NCI-H2196 (cell line): ENCODE results near the gene SERPINB6.
"Not testable (repeated sequence)": the region's sequence is repeated elsewhere in the genome, so short reads cannot be mapped to it uniquely, and the experiment has no call there.

Source experiments
- DNase-seq: peaks from one replicate; lab custom pipeline; 2025; ENCODE audit not compliant: unreplicated experiment; lab: John Stamatoyannopoulos, UW

SERPINB6 gene

GRCh38 chr6:2999618-3000557 is 28.5 kb upstream of the SERPINB6 start, which contains the start of gene NQO2:
NQO2 (plus strand) TSS chr6:2999894; CDS start chr6:3006553, 6,659 bp downstream.
- peak; percentile 92 for DNase-seq

- peak; percentile 66 for DNase-seq
Measured at GRCh38 chr6:2998998-2999617, 27.7 kb upstream of the SERPINB6 start.

GRCh38 chr6:2998249-2998997 is 27.1 kb upstream of the SERPINB6 start:
- not testable (repeated sequence) for DNase-seq

GRCh38 chr6:2993755-2994317 is 22.5 kb upstream of the SERPINB6 start:
- no peak for DNase-seq

GRCh38 chr6:2992330-2992979 is 21.1 kb upstream of the SERPINB6 start:
- DNase-seq: no peak

GRCh38 chr6:2990932-2991506 is 19.7 kb upstream of the SERPINB6 start:
- DNase-seq: no peak

- DNase-seq: no peak
Measured at GRCh38 chr6:2990248-2990931, 19.0 kb upstream of the SERPINB6 start.

- DNase-seq: peak; percentile 93
Measured at GRCh38 chr6:2989332-2990247, 18.2 kb upstream of the SERPINB6 start.

GRCh38 chr6:2988426-2989331 is 17.3 kb upstream of the SERPINB6 start:
- DNase-seq: peak; percentile 86

- DNase-seq: no peak
Measured at GRCh38 chr6:2988094-2988425, 16.7 kb upstream of the SERPINB6 start.

- no peak for DNase-seq
Measured at GRCh38 chr6:2986722-2987221, 15.4 kb upstream of the SERPINB6 start.

GRCh38 chr6:2984738-2985406 is 13.5 kb upstream of the SERPINB6 start:
- DNase-seq: no peak

GRCh38 chr6:2982426-2983117 is 11.2 kb upstream of the SERPINB6 start:
- DNase-seq: no peak

- DNase-seq: no peak
Measured at GRCh38 chr6:2980465-2980855, 9.1 kb upstream of the SERPINB6 start.

- DNase-seq: no peak
Measured at GRCh38 chr6:2979819-2980464, 8.6 kb upstream of the SERPINB6 start.

- DNase-seq: no peak
Measured at GRCh38 chr6:2978923-2979322, 7.6 kb upstream of the SERPINB6 start.
